ENCODE results near the gene SLAMF8. TPM values are rescaled to one million over a fixed set of nuclear protein-coding genes. Genes with fewer than 3 reads are reported as not detected.

Gene SLAMF8
- total and polyA plus RNA-seq, 7 donors: 2.4 to 16.2 (median 4.8) TPM

DNA sequence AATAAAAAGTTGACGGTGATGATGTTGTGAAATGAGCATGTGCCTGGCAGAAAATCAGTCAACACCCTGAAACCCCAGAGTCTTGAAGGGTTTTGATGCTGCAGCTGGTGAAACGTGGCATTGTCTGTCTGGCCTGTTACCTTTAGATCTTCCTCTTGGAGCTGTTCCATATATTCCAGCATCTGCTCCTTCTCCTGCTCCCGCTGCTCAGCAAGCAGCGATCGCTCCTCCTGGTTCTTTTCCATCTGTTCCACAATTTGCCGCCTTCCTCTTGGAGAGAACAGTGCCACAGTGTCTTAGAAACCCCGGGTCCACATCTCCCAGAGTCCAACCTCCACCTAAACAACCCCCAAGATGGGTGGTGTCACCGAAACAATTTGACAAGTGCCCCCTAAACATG lies 57.6 kb downstream of the SLAMF8 start:
- Histone ChIP-seq H3K4me1 (no peaks in the 10 kb centered on the region), H3K4me3 (no peak overlapping the region), H3K27ac (no peak overlapping the region), H3K27me3 (no peaks in the 10 kb centered on the region), H3K9me3 (no peaks in the 10 kb centered on the region), H3K36me3 (no peaks in the 10 kb centered on the region)
- 64 to 83% methylated on average over 8 of the region's 8 CpGs for WGBS, 2 donors
- intact Hi-C loops (cut with DNase I): loop anchor here (5.0 kb wide), 1 partner anchor 37 kb away; no protein-coding TSS in a partner anchor
- TF ChIP-seq POLR2A (IDR thresholded peaks at IDR 0.05) (no peak), POLR2AphosphoS5 (IDR thresholded peaks at IDR 0.05) (no peak), EP300 (IDR thresholded peaks at IDR 0.05) (no peak)
- TF ChIP-seq, protein P1, sequence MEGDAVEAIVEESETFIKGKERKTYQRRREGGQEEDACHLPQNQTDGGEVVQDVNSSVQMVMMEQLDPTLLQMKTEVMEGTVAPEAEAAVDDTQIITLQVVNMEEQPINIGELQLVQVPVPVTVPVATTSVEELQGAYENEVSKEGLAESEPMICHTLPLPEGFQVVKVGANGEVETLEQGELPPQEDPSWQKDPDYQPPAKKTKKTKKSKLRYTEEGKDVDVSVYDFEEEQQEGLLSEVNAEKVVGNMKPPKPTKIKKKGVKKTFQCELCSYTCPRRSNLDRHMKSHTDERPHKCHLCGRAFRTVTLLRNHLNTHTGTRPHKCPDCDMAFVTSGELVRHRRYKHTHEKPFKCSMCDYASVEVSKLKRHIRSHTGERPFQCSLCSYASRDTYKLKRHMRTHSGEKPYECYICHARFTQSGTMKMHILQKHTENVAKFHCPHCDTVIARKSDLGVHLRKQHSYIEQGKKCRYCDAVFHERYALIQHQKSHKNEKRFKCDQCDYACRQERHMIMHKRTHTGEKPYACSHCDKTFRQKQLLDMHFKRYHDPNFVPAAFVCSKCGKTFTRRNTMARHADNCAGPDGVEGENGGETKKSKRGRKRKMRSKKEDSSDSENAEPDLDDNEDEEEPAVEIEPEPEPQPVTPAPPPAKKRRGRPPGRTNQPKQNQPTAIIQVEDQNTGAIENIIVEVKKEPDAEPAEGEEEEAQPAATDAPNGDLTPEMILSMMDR (IDR thresholded peaks at IDR 0.05): no peak
- no peak for DNase-seq

Small RNA genes lying within 50 kb of the gene (small RNA-seq; reads per million reads assigned to genes)
- 0 to 0.11 (median 0.06) reads per million in 3 donors for gene RF00570

Other genes starting within 250 kb of the SLAMF8 start
- gene APCS, start 239.0 kb upstream of the SLAMF8 start, total RNA-seq: not detected
- gene APCS, start 239.0 kb upstream of the SLAMF8 start, polyA plus RNA-seq: not detected
- not detected for gene CRP, start 112.3 kb upstream of the SLAMF8 start, total RNA-seq
- gene CRP, start 112.3 kb upstream of the SLAMF8 start, polyA plus RNA-seq: under 1 TPM in 1 of 3 donors, not detected in 2; 0.20 TPM
- 10 to 100 TPM; 40.4 to 59.1 (median 51.6) TPM for gene DUSP23, start 45.9 kb upstream of the SLAMF8 start, total RNA-seq
- 10 to 100 TPM; 77.7 to 88.7 (median 86.5) TPM for gene DUSP23, start 45.9 kb upstream of the SLAMF8 start, polyA plus RNA-seq
- not detected for gene FCRL6, start 24.5 kb upstream of the SLAMF8 start, total RNA-seq
- gene FCRL6, start 24.5 kb upstream of the SLAMF8 start, polyA plus RNA-seq: under 1 TPM in 1 of 3 donors, not detected in 2; 0.38 TPM
- not detected for gene VSIG8, start 35.8 kb downstream of the SLAMF8 start, total RNA-seq
- under 1 TPM in 1 of 3 donors, not detected in 2; 0.10 TPM for gene VSIG8, start 35.8 kb downstream of the SLAMF8 start, polyA plus RNA-seq
- gene CFAP45, start 73.3 kb downstream of the SLAMF8 start, total RNA-seq: 1 to 10 TPM in 1 of 4 donors, under 1 TPM in 1, not detected in 2; 0.81 to 1.8 TPM
- 1 to 10 TPM in 1 of 3 donors, under 1 TPM in 1, not detected in 1; 0.29 to 1.2 TPM for gene CFAP45, start 73.3 kb downstream of the SLAMF8 start, polyA plus RNA-seq
- gene TAGLN2, start 98.6 kb downstream of the SLAMF8 start, total RNA-seq: 100 to 1,000 TPM in 2 of 4 donors, 10 to 100 TPM in 2; 88.8 to 109 (median 99.0) TPM
- gene TAGLN2, start 98.6 kb downstream of the SLAMF8 start, polyA plus RNA-seq: 100 to 1,000 TPM; 383 to 770 (median 531) TPM
- under 1 TPM in 1 of 4 donors, not detected in 3; under 0.01 TPM for gene IGSF9, start 118.7 kb downstream of the SLAMF8 start, total RNA-seq
- gene IGSF9, start 118.7 kb downstream of the SLAMF8 start, polyA plus RNA-seq: 10 to 100 TPM in 2 of 3 donors, 1 to 10 TPM in 1; 6.9 to 16.3 (median 11.4) TPM
- gene SLAMF9, start 127.4 kb downstream of the SLAMF8 start, total RNA-seq: not detected
- under 1 TPM in 1 of 3 donors, not detected in 2; 0.15 TPM for gene SLAMF9, start 127.4 kb downstream of the SLAMF8 start, polyA plus RNA-seq
- gene PIGM, start 205.1 kb downstream of the SLAMF8 start, total RNA-seq: 1 to 10 TPM; 3.3 to 4.7 (median 4.5) TPM
- 1 to 10 TPM in 1 of 3 donors, under 1 TPM in 2; 0.60 to 3.6 (median 0.69) TPM for gene PIGM, start 205.1 kb downstream of the SLAMF8 start, polyA plus RNA-seq
- under 1 TPM in 2 of 4 donors, not detected in 2; 0.27 to 0.36 TPM for gene KCNJ10, start 243.3 kb downstream of the SLAMF8 start, total RNA-seq
- 1 to 10 TPM in 1 of 3 donors, under 1 TPM in 1, not detected in 1; 0.23 to 1.3 TPM for gene KCNJ10, start 243.3 kb downstream of the SLAMF8 start, polyA plus RNA-seq

Data from sigmoid colon (tissue), 7 donors.